Effector memory CD4-positive, alpha-beta T cell (primary cell): ENCODE measurements around the gene TTC39B.
"Not testable (repeated sequence)": the region's sequence is repeated elsewhere in the genome, so short reads cannot be mapped to it uniquely, and the experiment has no call there.

Source experiments
- DNase-seq, 3 donors: peaks; one replicate each; pipeline ENCODE4 v3.0.0-alpha.2; 2020
- H3K27ac ChIP-seq: 2 replicates; pipeline ENCODE4 v1.7.0; 2013; ENCODE audit warnings: mild to moderate bottlenecking, low read length, moderate library complexity; ENCODE audit not compliant: insufficient read depth, poor library complexity, severe bottlenecking
- H3K27me3 ChIP-seq: replicated peaks from 2 replicates; pipeline ENCODE4 v1.7.0; 2013; ENCODE audit warnings: mild to moderate bottlenecking, low read length; ENCODE audit not compliant: insufficient read depth, control insufficient read depth, poor library complexity, severe bottlenecking
- H3K36me3 ChIP-seq: 2 replicates; pipeline ENCODE4 v1.7.0; 2013; ENCODE audit warnings: mild to moderate bottlenecking, low read length, moderate library complexity; ENCODE audit not compliant: control insufficient read depth, insufficient read depth
- H3K4me1 ChIP-seq: 2 replicates; pipeline ENCODE4 v1.7.0; 2013; ENCODE audit warnings: low read length, mild to moderate bottlenecking; ENCODE audit not compliant: control insufficient read depth, insufficient read depth, poor library complexity, severe bottlenecking
- H3K4me3 ChIP-seq: 2 replicates; pipeline ENCODE4 v1.7.0; 2013; ENCODE audit warnings: low read length, low read depth, mild to moderate bottlenecking; ENCODE audit not compliant: insufficient read depth, poor library complexity, severe bottlenecking
- H3K9me3 ChIP-seq: 2 replicates; pipeline ENCODE4 v1.7.0; 2013; ENCODE audit warnings: mild to moderate bottlenecking, low read length, moderate library complexity; ENCODE audit not compliant: control insufficient read depth

The TTC39B gene

GRCh38 chr9:15332939-15333338 lies 25.9 kb upstream of the TTC39B start:
- no peaks in the 10 kb centered on the region for H3K36me3 ChIP-seq
- DNase-seq = no peak
- H3K9me3 ChIP-seq = no peaks in the 10 kb centered on the region
- no peak overlapping the region for H3K4me3 ChIP-seq
- H3K4me1 ChIP-seq = no peaks in the 10 kb centered on the region
- no peaks in the 10 kb centered on the region for H3K27me3 ChIP-seq
- no peak overlapping the region for H3K27ac ChIP-seq

GRCh38 chr9:15329539-15330109 lies 22.6 kb upstream of the TTC39B start:
- Histone ChIP-seq H3K36me3 (no peaks in the 10 kb centered on the region), H3K4me3 (no peak overlapping the region), H3K9me3 (no peaks in the 10 kb centered on the region), H3K27ac (no peak overlapping the region), H3K27me3 (no peaks in the 10 kb centered on the region), H3K4me1 (no peaks in the 10 kb centered on the region)
- no peak for DNase-seq

- H3K27ac ChIP-seq = no peak overlapping the region
- no peaks in the 10 kb centered on the region for H3K27me3 ChIP-seq
- no peak for DNase-seq
- no peaks in the 10 kb centered on the region for H3K9me3 ChIP-seq
- H3K4me3 ChIP-seq = no peak overlapping the region
- no peaks in the 10 kb centered on the region for H3K36me3 ChIP-seq
- H3K4me1 ChIP-seq = no peaks in the 10 kb centered on the region
These were observed 21.9 kb upstream of the TTC39B start for GRCh38 chr9:15328946-15329345.

GRCh38 chr9:15322695-15323094 lies 15.7 kb upstream of the TTC39B start:
- H3K4me1 ChIP-seq, DNase-seq, H3K4me3 ChIP-seq, H3K36me3 ChIP-seq, H3K27ac ChIP-seq, H3K9me3 ChIP-seq, H3K27me3 ChIP-seq: not testable (repeated sequence)

GRCh38 chr9:15319661-15320060 lies 12.6 kb upstream of the TTC39B start:
- H3K4me3 ChIP-seq, H3K4me1 ChIP-seq, H3K27me3 ChIP-seq, H3K36me3 ChIP-seq, H3K27ac ChIP-seq, H3K9me3 ChIP-seq, DNase-seq: not testable (repeated sequence)

- Histone ChIP-seq H3K27ac (no peak overlapping the region), H3K4me3 (no peak overlapping the region), H3K4me1 (no peaks in the 10 kb centered on the region), H3K27me3 (no peaks in the 10 kb centered on the region), H3K36me3 (no peaks in the 10 kb centered on the region), H3K9me3 (no peaks in the 10 kb centered on the region)
- no peak for DNase-seq
These were observed 10.8 kb upstream of the TTC39B start for GRCh38 chr9:15317836-15318235.

GRCh38 chr9:15311607-15312006 lies 4.6 kb upstream of the TTC39B start:
- no peak for DNase-seq
- Histone ChIP-seq H3K4me1 (peaks cover 6% of the 10 kb centered on the region), H3K27ac (no peak overlapping the region)

GRCh38 chr9:15310107-15310850 lies 3.3 kb upstream of the TTC39B start:
- DNase-seq = no peak
- Histone ChIP-seq H3K4me1 (peaks cover 12% of the 10 kb centered on the region), H3K27ac (peak overlapping the region; percentile 33), H3K4me3 (no peak overlapping the region), H3K27me3 (no peaks in the 10 kb centered on the region), H3K9me3 (no peaks in the 10 kb centered on the region), H3K36me3 (no peaks in the 10 kb centered on the region)

More at GRCh38 chr9:15311607-15312006, 4.6 kb upstream of the TTC39B start:
- Histone ChIP-seq H3K27me3 (no peaks in the 10 kb centered on the region), H3K9me3 (no peaks in the 10 kb centered on the region), H3K4me3 (no peak overlapping the region), H3K36me3 (no peaks in the 10 kb centered on the region)

- no peaks in the 10 kb centered on the region for H3K36me3 ChIP-seq
- peak overlapping the region; percentile 75 for H3K27ac ChIP-seq
- no peaks in the 10 kb centered on the region for H3K27me3 ChIP-seq
- H3K4me1 ChIP-seq = peaks cover 12% of the 10 kb centered on the region
- H3K9me3 ChIP-seq = no peaks in the 10 kb centered on the region
- no peak for DNase-seq
- H3K4me3 ChIP-seq = no peak overlapping the region
These were observed 1.5 kb upstream of the TTC39B start for GRCh38 chr9:15308511-15308910.

- Histone ChIP-seq H3K4me3 (peak overlapping the region; percentile 95), H3K9me3 (no peaks in the 10 kb centered on the region), H3K27ac (peak overlapping the region; percentile 75), H3K27me3 (no peaks in the 10 kb centered on the region), H3K36me3 (no peaks in the 10 kb centered on the region), H3K4me1 (peaks cover 12% of the 10 kb centered on the region)
- no peak for DNase-seq
These were observed 466 bp upstream of the TTC39B start for GRCh38 chr9:15307523-15307841.
